GM23338 (cell line): ENCODE results near the gene KRTAP2-4.
"Not testable (repeated sequence)": the region's sequence is repeated elsewhere in the genome, so short reads cannot be mapped to it uniquely, and the experiment has no call there.

Source experiments
- CREB1 ChIP-seq: fragments of 250-450 bp; sonication (Bioruptor Pico); IDR thresholded peaks from 2 replicates; pipeline ENCODE4 v1.5.0; 2020; ENCODE audit warnings: low read depth, mild to moderate bottlenecking, moderate library complexity
- EZH2 ChIP-seq: fragments of 200-600 bp; sonication (generic); IDR thresholded peaks from one replicate; pipeline ENCODE4 v1.8.0; 2017; ENCODE audit warnings: antibody characterized with exemption, mild to moderate bottlenecking, low read depth; ENCODE audit not compliant: unreplicated experiment
- EZH2phosphoT487 ChIP-seq: fragments of 200-600 bp; sonication (generic); IDR thresholded peaks from one replicate; pipeline ENCODE4 v1.8.1; 2018; ENCODE audit warnings: antibody characterized with exemption; ENCODE audit not compliant: unreplicated experiment
- JUNB ChIP-seq: IDR thresholded peaks from one replicate; pipeline ENCODE4 v1.6.1; 2016; ENCODE audit warnings: antibody characterized with exemption; ENCODE audit not compliant: unreplicated experiment
- NANOG ChIP-seq: IDR thresholded peaks from 2 replicates; pipeline ENCODE4 v1.6.1; 2016; ENCODE audit warnings: antibody characterized with exemption, borderline replicate concordance
- POLR2AphosphoS5 ChIP-seq: IDR thresholded peaks from 2 replicates; pipeline ENCODE4 v1.6.1; 2016; ENCODE audit warnings: antibody characterized with exemption, low read depth
- STAT1 ChIP-seq: IDR thresholded peaks from one replicate; pipeline ENCODE4 v1.6.1; 2016; ENCODE audit warnings: antibody characterized with exemption; ENCODE audit not compliant: unreplicated experiment
- ZNF114 ChIP-seq: fragments of 250-450 bp; sonication (Bioruptor Pico); IDR thresholded peaks from 2 replicates; pipeline ENCODE4 v1.5.0; 2020; ENCODE audit warnings: mild to moderate bottlenecking, moderate library complexity
- ZNF331 ChIP-seq: fragments of 250-450 bp; sonication (Bioruptor Pico); IDR thresholded peaks from 2 replicates; pipeline ENCODE4 v1.5.0; 2020; ENCODE audit warnings: low read depth, mild to moderate bottlenecking, moderate library complexity
- TF ChIP-seq, protein P1 (sequence below), 2 experiments: fragments of 200-600 bp in 1 of 2; sonication (generic) in 1 of 2; conservative IDR thresholded peaks; 2 replicates each; pipeline versions ENCODE4 v1.5.1 to v1.6.1; 2016 to 2017; ENCODE audit warnings: antibody characterized with exemption in 2 of 2, low read depth in 2 of 2, mild to moderate bottlenecking in 2 of 2, moderate library complexity in 1 of 2
- TF ChIP-seq, protein P2 (sequence below): IDR thresholded peaks from one replicate; pipeline ENCODE4 v1.6.1; 2018; ENCODE audit warnings: antibody characterized with exemption; ENCODE audit not compliant: unreplicated experiment
- TF ChIP-seq, protein P3 (sequence below): IDR thresholded peaks from 2 replicates; pipeline ENCODE4 v1.6.1; 2016; ENCODE audit warnings: antibody characterized with exemption
- TF ChIP-seq, protein P4 (sequence below): fragments of 250-450 bp; sonication (Bioruptor Pico); IDR thresholded peaks from 2 replicates; pipeline ENCODE4 v1.5.0; 2020; ENCODE audit warnings: mild to moderate bottlenecking, moderate library complexity

DNA sequence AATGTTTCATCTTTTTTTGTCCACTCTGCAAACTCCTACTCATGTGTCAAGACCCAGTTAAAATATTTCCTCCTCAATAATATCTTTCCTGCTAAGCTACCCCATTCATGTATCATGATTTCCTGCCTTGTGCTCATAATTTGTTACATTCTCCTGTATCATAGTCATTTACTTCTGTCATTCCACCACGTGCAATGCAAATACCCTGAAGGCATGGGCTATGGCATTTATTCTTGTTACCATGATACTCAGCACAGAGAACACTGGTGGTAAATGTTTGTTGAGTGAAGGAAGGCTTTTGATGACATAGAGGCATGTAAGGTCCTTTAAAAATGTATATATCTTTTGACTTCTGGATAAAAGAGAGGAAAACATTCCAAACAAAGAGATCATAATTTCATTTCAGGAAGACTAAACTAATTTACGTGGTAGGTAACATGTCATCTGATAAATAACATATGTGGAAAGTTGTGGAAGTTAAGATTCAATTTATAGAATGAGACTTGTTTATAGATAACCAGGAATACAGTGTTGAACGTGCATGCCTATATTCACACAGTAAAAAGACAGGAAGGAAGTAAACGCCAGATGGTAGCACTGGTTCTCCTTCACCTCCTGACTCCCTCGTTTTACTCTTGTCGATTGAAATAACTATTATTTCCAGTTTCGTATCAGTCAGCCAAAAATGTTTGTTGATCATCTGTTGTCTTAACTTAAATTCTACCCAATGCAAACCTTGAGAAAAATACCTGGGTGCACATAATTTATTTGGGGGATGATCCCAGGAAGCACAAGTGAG, 34.2 kb upstream of the KRTAP2-4 start:
- not testable (repeated sequence) for TF ChIP-seq POLR2AphosphoS5; ZNF331 (CRISPR knock-in tag); JUNB; CREB1; EZH2; EZH2phosphoT487; ZNF114 (CRISPR knock-in tag); NANOG; STAT1
- TF ChIP-seq, protein P1, sequence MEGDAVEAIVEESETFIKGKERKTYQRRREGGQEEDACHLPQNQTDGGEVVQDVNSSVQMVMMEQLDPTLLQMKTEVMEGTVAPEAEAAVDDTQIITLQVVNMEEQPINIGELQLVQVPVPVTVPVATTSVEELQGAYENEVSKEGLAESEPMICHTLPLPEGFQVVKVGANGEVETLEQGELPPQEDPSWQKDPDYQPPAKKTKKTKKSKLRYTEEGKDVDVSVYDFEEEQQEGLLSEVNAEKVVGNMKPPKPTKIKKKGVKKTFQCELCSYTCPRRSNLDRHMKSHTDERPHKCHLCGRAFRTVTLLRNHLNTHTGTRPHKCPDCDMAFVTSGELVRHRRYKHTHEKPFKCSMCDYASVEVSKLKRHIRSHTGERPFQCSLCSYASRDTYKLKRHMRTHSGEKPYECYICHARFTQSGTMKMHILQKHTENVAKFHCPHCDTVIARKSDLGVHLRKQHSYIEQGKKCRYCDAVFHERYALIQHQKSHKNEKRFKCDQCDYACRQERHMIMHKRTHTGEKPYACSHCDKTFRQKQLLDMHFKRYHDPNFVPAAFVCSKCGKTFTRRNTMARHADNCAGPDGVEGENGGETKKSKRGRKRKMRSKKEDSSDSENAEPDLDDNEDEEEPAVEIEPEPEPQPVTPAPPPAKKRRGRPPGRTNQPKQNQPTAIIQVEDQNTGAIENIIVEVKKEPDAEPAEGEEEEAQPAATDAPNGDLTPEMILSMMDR (conservative IDR thresholded peaks at IDR 0.05; ENCODE audit: low read depth in 2 of 2), result not testable (repeated sequence)
- TF ChIP-seq, protein P2, sequence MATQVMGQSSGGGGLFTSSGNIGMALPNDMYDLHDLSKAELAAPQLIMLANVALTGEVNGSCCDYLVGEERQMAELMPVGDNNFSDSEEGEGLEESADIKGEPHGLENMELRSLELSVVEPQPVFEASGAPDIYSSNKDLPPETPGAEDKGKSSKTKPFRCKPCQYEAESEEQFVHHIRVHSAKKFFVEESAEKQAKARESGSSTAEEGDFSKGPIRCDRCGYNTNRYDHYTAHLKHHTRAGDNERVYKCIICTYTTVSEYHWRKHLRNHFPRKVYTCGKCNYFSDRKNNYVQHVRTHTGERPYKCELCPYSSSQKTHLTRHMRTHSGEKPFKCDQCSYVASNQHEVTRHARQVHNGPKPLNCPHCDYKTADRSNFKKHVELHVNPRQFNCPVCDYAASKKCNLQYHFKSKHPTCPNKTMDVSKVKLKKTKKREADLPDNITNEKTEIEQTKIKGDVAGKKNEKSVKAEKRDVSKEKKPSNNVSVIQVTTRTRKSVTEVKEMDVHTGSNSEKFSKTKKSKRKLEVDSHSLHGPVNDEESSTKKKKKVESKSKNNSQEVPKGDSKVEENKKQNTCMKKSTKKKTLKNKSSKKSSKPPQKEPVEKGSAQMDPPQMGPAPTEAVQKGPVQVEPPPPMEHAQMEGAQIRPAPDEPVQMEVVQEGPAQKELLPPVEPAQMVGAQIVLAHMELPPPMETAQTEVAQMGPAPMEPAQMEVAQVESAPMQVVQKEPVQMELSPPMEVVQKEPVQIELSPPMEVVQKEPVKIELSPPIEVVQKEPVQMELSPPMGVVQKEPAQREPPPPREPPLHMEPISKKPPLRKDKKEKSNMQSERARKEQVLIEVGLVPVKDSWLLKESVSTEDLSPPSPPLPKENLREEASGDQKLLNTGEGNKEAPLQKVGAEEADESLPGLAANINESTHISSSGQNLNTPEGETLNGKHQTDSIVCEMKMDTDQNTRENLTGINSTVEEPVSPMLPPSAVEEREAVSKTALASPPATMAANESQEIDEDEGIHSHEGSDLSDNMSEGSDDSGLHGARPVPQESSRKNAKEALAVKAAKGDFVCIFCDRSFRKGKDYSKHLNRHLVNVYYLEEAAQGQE, result not testable (repeated sequence)
- TF ChIP-seq, protein P3, sequence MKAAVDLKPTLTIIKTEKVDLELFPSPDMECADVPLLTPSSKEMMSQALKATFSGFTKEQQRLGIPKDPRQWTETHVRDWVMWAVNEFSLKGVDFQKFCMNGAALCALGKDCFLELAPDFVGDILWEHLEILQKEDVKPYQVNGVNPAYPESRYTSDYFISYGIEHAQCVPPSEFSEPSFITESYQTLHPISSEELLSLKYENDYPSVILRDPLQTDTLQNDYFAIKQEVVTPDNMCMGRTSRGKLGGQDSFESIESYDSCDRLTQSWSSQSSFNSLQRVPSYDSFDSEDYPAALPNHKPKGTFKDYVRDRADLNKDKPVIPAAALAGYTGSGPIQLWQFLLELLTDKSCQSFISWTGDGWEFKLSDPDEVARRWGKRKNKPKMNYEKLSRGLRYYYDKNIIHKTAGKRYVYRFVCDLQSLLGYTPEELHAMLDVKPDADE, result not testable (repeated sequence)
- TF ChIP-seq, protein P4, sequence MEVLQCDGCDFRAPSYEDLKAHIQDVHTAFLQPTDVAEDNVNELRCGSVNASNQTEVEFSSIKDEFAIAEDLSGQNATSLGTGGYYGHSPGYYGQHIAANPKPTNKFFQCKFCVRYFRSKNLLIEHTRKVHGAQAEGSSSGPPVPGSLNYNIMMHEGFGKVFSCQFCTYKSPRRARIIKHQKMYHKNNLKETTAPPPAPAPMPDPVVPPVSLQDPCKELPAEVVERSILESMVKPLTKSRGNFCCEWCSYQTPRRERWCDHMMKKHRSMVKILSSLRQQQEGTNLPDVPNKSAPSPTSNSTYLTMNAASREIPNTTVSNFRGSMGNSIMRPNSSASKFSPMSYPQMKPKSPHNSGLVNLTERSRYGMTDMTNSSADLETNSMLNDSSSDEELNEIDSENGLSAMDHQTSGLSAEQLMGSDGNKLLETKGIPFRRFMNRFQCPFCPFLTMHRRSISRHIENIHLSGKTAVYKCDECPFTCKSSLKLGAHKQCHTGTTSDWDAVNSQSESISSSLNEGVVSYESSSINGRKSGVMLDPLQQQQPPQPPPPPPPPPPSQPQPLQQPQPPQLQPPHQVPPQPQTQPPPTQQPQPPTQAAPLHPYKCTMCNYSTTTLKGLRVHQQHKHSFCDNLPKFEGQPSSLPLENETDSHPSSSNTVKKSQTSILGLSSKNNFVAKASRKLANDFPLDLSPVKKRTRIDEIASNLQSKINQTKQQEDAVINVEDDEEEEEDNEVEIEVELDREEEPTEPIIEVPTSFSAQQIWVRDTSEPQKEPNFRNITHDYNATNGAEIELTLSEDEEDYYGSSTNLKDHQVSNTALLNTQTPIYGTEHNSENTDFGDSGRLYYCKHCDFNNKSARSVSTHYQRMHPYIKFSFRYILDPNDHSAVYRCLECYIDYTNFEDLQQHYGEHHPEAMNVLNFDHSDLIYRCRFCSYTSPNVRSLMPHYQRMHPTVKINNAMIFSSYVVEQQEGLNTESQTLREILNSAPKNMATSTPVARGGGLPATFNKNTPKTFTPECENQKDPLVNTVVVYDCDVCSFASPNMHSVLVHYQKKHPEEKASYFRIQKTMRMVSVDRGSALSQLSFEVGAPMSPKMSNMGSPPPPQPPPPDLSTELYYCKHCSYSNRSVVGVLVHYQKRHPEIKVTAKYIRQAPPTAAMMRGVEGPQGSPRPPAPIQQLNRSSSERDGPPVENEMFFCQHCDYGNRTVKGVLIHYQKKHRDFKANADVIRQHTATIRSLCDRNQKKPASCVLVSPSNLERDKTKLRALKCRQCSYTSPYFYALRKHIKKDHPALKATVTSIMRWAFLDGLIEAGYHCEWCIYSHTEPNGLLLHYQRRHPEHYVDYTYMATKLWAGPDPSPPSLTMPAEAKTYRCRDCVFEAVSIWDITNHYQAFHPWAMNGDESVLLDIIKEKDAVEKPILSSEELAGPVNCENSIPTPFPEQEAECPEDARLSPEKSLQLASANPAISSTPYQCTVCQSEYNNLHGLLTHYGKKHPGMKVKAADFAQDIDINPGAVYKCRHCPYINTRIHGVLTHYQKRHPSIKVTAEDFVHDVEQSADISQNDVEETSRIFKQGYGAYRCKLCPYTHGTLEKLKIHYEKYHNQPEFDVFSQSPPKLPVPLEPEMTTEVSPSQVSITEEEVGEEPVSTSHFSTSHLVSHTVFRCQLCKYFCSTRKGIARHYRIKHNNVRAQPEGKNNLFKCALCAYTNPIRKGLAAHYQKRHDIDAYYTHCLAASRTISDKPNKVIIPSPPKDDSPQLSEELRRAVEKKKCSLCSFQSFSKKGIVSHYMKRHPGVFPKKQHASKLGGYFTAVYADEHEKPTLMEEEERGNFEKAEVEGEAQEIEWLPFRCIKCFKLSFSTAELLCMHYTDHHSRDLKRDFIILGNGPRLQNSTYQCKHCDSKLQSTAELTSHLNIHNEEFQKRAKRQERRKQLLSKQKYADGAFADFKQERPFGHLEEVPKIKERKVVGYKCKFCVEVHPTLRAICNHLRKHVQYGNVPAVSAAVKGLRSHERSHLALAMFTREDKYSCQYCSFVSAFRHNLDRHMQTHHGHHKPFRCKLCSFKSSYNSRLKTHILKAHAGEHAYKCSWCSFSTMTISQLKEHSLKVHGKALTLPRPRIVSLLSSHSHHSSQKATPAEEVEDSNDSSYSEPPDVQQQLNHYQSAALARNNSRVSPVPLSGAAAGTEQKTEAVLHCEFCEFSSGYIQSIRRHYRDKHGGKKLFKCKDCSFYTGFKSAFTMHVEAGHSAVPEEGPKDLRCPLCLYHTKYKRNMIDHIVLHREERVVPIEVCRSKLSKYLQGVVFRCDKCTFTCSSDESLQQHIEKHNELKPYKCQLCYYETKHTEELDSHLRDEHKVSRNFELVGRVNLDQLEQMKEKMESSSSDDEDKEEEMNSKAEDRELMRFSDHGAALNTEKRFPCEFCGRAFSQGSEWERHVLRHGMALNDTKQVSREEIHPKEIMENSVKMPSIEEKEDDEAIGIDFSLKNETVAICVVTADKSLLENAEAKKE (CRISPR knock-in tag), result not testable (repeated sequence)
